ENCODE results near the gene SPDYC.

SPDYC gene, protein sequence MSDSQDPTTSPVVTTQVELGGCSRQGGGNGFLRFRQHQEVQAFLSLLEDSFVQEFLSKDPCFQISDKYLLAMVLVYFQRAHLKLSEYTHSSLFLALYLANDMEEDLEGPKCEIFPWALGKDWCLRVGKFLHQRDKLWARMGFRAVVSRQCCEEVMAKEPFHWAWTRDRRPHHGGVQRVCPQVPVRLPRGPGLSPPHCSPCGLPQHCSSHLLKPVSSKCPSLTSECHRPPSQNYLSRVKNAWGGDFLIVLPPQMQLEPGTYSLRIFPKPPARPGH
- 0 reads per million in 2 donors for total RNA-seq

DNA sequence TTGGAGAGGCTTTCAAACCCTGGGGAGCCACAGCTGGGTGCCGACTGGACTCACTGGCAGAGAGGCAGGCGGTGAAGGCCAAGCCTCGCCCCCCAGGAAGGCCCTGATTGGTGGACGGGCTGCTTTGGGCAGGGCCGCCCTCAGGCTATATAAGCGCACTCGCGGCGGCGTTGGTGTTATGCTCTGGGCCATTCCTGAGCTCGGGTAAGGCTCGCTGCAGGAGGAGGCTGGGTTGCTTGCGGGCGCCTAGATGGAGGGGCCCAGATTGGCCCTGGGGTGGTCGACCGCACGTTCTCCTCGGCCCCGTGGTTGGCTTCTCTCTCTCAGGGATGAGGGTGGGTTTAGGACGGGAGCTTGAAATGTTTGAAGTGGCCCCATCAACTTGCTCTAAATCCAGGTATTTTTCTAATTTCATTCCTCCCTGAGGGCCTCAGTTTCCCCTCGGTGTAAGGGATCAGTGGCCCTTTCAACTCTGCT lies at the start of gene SPDYC:
TSS of gene SPDYC (plus strand) at position 176 of the 477 bp plus-strand sequence. CDS start 1,125 bp downstream, outside the sequence.
- DNase-seq, result no peak

DNA sequence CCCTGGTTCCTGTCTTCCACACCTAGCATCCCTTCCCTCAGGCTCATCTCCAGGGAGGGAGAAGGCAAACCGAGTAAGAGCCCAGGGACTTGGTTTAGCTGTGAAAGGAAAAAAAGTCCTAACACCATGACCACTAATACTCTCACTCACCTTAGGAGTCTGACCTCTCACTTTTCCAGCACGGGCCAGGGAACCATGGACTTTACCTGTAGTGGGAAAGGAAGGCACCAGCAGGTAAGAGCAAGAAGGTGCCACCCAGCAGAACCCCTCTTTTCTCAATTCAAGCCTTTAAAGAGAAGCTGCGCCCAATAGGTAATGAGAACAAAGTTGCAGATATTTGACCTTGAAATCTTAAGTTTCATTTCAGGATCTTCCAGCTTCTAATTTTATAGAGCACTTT lies 49.2 kb upstream of the SPDYC start:
- no peak for DNase-seq

DNA sequence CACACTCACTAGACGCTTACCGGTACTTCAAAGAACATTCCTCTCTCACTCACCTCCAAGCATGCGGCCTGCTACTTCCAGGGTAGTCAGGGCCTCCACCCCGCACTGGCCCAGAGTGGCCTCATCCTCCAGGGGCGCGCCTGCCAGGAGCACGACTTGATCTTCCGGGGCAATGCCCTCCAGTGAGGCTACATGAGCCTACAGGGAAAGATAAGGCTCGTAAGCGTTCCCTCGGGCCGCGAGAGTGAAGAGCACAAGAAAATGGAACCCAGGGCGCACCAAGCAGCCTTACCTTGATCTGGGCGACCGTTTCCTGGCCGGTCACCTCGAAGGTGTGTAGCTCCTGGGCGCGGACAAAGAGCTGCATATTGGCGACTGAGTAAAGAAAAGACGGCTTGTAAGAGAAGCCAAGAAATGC lies 48.6 kb upstream of the SPDYC start:
- no peak for DNase-seq

DNA sequence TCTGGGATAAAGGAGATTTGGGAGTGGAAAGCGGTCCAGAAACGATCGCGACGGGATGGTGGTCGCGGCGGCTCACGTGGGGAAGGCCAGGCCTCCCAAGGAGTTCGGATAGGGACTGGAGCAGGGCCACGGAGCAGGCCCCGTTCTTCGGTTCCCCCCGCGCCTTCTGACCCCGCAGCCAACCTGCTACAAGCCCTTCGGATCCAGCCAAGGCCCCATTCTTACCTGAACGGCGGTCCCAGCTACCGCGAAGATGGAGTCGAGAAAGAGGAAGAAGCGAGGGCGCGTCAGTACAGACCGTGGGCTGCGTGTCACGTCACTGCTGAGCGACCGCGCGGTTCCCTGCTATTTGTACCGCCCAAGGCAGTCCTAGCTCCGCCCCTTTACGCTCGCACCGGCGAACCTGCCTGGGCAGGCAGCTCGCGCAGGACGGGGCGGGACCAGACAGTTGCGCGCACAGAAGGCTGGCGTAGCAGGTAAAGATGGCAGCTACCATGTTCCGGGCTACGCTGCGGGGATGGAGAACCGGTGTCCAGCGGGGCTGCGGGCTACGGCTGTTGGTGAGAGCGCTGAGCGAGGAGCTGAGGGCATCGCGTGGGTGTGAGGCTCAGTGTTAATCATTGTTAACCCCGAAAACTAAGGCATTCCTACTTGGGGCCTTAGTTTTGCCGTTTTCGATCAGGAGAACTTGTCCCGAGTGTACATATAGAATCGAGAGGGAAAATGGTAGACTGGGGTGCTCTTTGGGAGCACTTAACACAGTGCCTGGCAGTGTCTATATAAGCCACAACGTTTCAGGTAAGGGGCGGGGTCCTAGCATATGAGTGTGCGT lies 48.0 kb upstream of the SPDYC start, which contains the start of the genes FAU and MRPL49:
TSS of gene FAU (minus strand) at position 270 of the 832 bp plus-strand sequence. CDS start 321 bp downstream, outside the sequence.
TSS of gene MRPL49 (plus strand) at position 457 of the 832 bp plus-strand sequence. CDS start at position 483, 26 bp downstream.
- DNase-seq, result peak; percentile 95

DNA sequence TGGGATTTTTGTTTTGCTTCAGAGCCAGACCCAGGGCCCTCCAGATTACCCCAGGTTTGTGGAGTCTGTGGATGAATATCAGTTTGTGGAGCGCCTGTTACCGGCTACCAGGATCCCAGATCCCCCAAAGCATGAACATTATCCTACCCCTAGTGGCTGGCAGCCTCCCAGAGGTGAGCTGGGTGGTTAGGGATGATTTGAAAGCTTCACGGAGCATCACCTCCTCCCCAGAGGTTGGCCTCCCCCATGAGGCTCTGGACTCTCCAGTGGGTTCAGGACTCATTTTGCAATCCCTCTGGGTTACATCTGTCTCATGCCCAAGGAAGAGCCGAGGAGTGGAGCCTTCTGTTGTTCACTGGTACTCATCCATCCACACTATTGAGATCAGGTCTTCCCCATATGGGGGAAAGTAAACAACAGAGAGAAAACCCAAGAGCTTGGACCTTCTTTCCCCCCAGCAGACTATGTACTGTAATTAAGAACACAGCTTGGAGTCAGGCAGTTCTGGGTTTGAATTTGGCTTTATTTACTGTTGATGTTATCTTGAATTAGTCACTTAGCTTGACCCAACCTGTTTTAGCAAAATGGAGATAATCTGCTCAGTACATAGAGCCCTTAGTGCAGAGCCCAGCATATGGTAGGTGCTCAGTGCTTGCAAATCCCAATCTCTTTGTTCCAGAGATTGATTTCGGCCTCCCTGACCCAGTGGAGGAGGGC lies 45.4 kb upstream of the SPDYC start:
- no peak for DNase-seq

DNA sequence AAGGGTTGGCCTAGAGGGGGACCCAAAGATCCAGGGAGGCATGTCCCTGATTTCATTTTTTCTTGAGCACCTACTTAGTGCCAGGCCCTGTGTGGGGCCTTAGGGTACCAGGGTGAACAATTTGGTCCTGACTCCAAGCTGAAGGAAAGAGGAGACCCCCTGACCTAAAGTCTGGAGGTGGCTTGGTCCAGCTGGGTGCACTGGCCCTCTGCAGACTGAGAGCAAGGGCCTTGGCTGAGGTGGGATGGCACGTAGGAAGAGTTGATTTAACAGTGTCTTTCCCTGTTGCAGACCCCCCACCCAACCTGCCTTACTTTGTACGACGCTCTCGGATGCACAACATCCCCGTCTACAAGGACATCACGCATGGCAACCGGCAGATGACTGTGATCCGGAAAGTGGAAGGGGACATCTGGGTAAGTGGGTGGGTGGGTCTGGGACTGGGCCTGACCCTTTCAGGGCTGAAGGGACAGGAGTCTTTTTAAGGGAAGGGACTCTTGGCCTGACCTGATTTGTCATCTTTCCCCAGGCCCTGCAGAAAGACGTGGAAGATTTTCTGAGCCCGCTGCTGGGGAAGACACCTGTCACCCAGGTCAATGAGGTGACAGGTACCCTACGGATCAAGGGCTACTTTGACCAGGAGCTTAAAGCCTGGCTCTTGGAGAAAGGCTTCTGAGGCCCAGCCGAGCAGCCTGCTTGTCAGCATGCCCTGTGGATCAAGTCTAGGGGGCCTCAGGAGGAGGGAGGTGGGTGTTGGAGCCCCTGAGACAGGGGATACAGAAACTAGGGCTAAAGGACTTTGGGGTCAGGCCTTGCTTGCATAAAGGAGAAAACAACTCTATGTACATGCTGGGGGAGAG lies 44.6 kb upstream of the SPDYC start:
- no peak for DNase-seq

DNA sequence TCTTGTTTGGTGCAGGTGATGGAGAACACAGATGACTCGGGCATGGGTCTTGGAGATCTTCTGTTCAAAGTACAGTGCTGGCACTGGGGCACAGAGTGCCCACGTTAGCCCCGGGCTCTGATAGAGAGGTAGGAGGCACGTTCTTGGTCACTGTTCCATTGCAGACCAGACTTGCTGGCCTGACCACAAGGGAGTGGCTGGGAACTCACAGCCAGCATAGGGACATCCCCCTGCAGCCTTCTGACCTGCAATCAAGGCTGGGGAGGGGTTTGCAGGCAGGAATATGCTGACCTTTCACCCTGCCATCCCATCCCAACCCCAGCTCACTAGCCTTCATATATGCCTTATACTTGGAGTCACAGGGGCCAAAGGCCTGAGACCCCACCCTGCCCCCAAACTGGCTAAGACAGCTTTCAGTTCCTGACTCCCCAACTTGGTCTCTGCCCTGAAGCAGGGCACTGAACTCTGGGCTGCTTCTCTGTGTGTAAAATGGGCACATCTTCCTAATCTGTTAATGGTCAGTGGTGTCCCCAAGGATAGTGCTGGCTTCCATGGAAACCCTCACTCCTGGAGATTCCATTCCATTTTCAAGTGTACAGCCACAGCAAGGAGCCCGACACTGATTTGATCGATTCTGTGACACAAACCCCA lies 43.3 kb upstream of the SPDYC start:
- DNase-seq, result no peak

DNA sequence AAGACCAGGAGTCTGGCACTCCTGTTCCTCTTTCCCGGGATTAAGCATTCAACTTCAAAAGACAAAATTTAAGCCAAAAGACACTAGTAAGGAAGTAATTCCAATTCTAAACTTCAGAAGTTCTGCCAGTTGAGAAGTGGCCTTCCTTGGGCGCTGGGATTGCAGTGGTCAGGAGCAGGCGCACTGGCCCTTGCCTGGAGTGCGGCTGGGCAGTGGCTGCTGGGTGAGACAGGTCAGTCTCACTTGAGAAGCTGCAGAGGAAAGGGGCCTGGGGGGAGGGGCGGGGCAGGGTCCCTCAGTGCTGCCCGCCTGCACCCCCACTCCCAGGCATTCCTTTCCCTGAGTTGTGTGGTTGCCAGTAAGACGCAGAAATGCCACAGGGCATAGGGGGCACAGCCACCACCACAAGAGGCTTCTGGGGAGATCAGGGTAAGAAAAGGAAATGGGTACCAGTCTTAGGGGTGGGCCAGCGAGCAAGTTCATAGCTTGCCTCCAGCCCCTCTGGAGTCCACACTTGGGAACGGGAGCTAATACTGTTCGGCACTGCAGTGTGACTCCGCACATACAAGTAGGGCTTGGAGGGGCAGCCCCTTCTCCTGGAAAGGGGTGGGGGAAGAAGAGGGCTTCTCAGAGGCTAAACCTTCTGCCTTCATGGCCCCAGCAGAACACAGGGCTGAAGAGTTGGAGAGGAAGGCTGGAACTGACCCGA lies 42.4 kb upstream of the SPDYC start:
- no peak for DNase-seq

DNA sequence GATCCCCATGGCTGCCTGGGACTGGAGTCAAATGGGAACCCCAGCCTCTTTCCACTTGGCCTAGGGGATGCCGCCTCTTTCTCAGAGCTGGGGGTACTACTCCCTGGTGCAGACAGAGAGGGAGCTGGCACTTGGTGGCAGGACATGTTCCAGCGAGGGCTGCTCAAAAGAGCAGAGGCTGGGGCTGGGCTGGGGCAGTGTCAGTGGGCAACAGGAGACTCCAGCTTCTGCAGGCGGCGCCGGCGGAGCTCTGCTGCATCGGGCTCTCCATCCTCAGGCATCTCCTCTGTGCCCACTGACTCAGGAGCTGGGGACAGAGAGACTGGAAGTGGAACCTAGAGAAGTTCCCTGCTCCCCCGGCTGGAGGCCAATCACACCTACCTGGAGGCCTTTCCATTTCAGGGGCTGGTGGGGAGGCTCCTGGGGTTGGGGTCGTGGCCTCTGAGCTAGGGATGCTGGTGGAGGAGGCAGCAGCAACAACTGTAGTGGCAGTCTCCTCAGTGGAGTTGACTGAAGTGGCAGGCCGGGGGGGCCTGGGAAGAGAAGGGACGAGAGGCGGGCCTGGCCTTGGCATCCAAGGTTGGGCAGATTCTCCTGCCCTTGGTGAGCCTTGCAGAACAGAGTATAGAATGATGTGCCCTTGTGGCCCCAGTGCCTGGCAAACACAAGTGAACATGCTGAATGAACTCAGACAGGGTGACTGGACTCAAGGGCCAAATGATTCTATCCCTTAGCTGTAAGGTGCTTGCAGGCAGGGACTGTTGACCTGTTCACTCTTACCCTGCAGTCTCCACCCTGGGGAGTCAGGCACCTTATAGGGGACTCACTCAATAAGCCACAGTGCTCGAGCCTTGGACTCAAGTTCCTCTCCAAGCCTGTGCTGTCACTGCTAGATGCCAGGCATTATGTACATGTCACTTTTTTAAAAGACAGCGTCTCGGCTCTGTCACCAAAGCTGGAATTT lies 41.6 kb upstream of the SPDYC start:
- no peak for DNase-seq

DNA sequence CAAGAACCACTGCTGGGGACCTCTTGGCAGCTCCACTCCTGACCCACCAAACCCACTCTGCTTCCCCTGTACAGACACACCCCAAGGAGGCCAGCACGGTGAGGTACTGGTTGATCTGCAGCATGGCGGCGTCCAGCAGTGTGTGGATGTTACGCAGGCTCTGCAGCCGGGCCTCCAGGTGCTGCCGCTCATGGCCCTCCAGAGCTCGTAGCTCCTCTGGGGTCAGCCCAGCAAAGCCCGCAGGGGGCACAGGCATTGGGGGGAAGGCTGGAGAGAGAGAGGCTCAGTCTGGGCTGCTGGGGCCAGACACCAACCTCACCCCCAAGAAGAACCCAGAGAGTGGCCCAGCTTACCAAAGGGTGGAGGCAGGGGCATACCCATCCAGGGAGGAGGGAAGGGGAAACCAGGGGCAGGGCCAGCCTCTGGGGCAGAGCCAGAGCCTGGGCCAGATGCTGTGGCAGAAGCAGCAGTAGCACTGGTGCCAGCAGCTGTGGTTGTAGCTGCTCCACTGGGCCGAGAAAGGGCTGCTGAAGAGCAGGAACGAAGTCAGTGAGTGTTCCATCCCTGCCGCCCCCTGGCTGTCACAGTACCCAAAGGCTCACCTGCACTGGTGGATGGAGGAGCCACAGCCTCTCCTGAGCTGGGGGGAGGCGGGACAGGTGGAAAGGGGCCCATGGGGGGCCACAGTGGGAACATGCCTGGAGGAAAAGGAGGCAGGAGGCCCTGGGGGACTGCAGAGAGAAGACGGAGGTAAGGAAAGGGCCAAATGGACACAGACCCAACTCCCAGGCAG lies 40.2 kb upstream of the SPDYC start:
- no peak for DNase-seq

DNA sequence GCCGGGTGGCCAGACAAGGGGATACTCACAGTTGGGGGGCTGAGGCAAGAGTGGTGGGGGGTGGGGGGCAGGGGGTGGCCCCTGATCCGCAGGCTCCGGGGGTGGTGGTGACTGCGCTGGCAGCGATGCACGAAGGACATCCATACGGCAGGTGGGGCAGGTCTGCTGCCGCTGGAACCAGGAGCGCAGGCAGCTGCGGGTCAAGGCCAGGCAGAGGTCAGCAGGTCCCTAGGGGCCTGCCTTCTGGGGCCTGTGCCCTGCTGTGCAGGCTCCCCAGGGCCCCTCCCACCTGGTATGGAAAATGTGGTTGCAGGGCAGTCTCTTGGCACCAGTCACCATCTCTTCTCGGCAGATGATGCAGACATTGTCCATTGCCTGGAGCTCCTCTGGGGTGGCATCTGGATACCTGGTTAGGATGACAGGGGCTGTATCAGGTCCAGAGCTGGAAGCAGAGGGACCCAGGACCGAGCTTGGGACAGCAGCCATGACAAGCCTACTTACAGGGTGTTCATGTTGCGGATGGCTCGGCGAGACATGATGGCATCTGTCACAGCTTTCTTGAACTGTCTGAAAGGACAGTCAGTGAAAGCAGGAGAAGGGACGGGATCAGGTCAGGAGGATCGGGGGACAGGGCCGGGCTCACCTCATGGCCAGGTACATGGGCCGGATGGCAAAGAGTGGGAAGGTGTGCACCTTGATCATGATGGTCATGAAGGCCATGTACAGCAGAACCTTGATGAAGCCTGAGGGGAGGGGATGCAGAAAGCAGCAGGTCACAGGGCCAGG lies 39.2 kb upstream of the SPDYC start:
- DNase-seq, result no peak

DNA sequence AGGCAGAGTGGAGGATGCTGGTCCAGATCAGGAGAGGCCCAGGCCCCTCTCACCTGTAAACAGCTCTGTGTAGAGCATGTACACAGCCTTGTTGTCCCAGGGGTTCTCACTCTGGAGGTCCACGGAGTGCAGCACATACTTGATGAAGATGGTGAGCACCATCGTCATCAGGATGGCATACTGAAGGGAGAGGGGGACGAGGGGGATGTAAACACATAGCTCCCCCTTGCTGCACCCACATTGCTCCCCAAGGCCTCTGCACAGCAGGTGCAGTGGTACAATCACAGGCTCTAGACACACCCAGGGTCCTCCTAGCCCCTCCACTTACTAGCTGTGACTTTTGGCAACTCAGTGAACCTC lies 38.6 kb upstream of the SPDYC start:
- DNase-seq, result no peak

DNA sequence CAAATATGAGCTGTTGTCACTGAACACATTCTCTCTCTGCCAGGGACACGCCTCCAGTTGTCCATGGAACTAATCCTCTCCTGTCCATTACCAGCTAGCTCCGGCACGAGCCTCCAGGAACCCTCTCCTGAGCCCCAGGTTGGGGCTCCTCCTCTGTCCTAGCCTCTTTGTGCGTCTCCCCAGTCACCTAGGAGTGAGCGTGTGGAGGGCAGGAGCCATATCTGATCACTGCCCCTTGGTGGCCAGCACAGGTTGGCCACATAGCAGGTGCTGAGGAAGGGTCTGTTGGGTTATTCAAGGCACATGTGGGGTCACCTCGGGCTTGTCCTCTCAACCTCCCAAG lies 38.2 kb upstream of the SPDYC start:
- no peak for DNase-seq

DNA sequence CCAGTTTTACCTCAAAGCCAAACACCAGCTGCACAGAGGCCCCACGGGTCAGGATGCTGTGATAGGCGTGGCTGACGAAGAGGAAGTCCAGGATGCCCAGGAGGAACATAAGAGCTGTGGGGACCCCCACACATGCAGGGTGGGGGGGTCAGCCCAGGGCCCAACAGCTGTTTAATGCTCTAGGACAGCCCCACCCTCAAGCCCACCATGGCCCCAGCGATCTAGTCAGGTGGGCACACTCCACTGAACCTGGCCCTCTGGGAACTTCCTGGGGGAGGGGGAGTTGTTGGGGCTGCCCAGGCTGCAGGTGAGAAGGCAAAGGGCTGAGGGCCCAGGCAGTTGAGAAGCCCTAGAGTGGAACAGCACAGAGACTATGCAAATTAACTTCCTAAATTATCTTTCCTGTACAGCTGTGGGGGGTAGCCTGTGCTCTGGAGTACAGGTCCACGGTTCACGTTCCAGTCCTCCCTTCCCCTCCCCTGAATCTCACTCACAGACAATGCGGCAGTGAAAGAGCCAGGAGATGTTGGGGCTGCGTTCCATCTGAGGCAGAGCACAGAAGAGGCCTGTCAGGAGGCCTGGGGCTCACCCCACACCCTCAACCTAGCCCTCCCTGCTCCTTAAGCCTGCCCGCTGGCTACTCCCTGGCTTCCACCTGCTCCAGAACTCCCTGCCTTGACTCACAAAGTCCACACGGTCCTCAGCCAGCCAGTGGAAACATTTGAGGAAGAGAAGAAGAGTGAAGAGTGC lies 37.6 kb upstream of the SPDYC start:
- DNase-seq, result no peak

DNA sequence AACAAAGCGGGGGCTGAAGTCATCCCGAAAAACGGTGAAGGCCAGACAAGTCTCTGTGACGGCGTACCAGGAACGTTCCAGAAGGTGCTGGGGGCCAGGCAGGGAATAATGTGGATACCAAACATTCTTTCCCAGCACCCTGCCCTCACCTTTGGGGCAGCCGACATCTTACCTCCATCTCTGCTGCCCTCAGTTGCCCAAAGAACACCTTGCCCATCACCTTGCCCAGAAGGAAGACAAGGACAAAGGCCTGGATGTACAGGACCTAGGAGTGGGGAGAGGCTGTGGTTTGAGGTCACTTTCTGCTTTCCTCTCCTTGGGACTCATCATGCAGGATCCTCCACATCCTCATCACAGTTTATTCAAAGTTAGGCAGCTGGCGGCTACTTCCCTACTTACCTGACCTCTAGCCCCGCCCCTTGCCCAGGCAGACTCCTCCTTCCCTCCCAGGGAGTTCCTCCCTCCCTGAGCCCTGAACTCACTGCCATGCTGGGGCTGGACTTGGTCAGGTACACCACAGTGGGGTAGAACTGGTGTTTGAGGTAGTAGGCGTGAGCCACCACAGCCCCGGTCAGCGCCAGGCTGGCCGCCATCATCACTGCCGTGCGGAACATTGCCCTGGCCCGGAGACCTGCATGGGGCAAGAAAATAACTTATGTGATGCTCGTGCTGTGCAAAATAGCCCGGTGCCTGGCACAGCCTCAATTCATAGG lies 36.9 kb upstream of the SPDYC start:
- no peak for DNase-seq

DNA sequence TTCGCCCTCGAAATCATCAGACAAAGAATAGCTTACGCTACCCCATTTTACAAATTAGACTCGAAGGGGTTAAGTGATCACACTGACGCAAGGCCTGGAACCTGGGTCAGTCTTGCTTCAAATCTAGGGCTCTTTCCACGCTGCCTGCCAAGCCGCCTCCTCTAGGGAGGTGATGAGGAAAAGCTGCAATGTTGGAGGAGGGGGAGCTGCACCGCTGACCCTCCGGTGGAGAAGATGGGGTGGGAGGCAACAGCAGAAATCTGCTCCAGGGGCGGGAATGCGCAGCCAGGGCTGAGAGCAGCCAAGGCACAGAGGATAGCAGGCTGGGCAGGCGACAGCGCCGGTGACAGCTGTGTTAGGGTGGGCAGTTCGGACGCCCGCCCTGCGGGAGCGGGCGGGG lies 36.3 kb upstream of the SPDYC start:
- no peak for DNase-seq

Measured in activated gamma-delta T cell (primary cell).